Measurements from ENCODE around the gene SRR. TPM values are rescaled to one million over a fixed set of nuclear protein-coding genes. Genes with fewer than 3 reads are reported as not detected.

Gene SRR
- total and polyA plus RNA-seq, 9 of the 15 experiments (the other 6 are each of a cell fraction or from before 2014, with no cell fraction given), result 5.0 to 19.4 (median 7.9) TPM

DNA sequence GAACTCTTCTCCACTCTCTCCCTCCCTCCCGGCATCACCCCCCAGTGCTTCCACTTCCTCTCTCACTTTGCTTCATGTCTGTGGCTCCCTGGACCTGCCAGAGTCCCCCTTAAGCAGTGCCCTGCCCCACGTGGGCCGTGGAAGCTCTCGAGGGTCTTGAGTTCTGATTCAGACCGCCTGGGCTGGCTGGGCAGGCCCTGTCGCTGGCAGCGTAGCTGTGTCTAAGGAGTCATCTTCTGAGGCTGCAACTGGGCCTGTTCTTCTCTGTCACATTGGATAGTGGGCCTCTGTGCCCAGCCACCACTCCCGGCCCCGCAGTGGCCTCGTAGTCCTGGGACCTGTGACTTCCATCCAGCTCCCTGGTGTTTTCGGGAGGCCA is 66.5 kb downstream of the SRR start:
- ATAC-seq, result no peak
- CTCF ChIA-PET (ENCODE audit: low intra/inter-chr PET ratio), result interaction anchor here (1.3 kb wide), 1 partner anchor 46 kb away, joined by 7 read pairs; no protein-coding TSS in a partner anchor
- Histone ChIP-seq H3K4me1 (replicated peaks in 1 of 2; ENCODE audit: control insufficient read depth in 2 of 2, insufficient read depth in 2 of 2, low read length in 2 of 2) (peaks cover 0 to 7% of the 10 kb centered on the region in 2 experiments; a peak in 2 of 5 replicates), H3K79me2 (ENCODE audit: control insufficient read depth, insufficient read depth, low read length) (no peaks in the 10 kb centered on the region), H3K27me3 (ENCODE audit: control insufficient read depth in 2 of 2, insufficient read depth in 2 of 2, low read length in 2 of 2) (no peaks in the 10 kb centered on the region), H3K4me3 (no peak overlapping the region), H4K20me1 (replicated peaks; ENCODE audit: control insufficient read depth, insufficient read depth, low read length) (no peaks in the 10 kb centered on the region), H2AFZ (ENCODE audit: low read depth, low read length) (no peak overlapping the region), H3K9me3 (replicated peaks; ENCODE audit: control insufficient read depth, insufficient read depth, low read depth, low read length) (no peaks in the 10 kb centered on the region), H3K9me1 (ENCODE audit: control insufficient read depth, insufficient read depth, low read length) (no peaks in the 10 kb centered on the region), H3K27ac (ENCODE audit: extremely low read depth, low read depth, low read length) (no peak overlapping the region), H3K9ac (ENCODE audit: insufficient read depth in 1 of 2, low read depth in 2 of 2, low read length in 2 of 2) (peak overlapping the region in 1 of 2 experiments; percentile 68; a peak in 2 of 4 replicates), H3K4me2 (ENCODE audit: insufficient read depth, low read length) (no peak overlapping the region), H3K36me3 (ENCODE audit: control insufficient read depth, insufficient read depth, low read length) (no peaks in the 10 kb centered on the region)
- POLR2A ChIA-PET, result interaction anchor here (0.6 to 2.2 kb wide), 3 partner anchors 12 to 379 kb away, joined by 3 to 8 read pairs (median 4); partner anchors contain the start of gene CCDC92B
- no peak for DNase-seq (ENCODE audit: extremely low read depth in 1 of 4, low spot score in 3 of 4)
- WGBS (ENCODE audit: insufficient coverage, low coverage, missing lambda C conversion rate), result 82% methylated on average over 10 of the region's 11 CpGs
- no peak for FAIRE-seq
- no peak for TF ChIP-seq SRF (CRISPR knock-in tag; IDR thresholded peaks at IDR 0.05)
- no peak for TF ChIP-seq HEY1 (CRISPR knock-in tag; IDR thresholded peaks at IDR 0.05; ENCODE audit: borderline replicate concordance)
- no peak for TF ChIP-seq NFIC (IDR thresholded peaks at IDR 0.05)
- no peak for TF ChIP-seq KLF1 (tag; IDR thresholded peaks at IDR 0.05)
- TF ChIP-seq ZNF212 (CRISPR knock-in tag; IDR thresholded peaks at IDR 0.05), result no peak
- no peak for TF ChIP-seq MEIS2 (IDR thresholded peaks at IDR 0.05; ENCODE audit: partially characterized antibody)
- TF ChIP-seq, protein P1, sequence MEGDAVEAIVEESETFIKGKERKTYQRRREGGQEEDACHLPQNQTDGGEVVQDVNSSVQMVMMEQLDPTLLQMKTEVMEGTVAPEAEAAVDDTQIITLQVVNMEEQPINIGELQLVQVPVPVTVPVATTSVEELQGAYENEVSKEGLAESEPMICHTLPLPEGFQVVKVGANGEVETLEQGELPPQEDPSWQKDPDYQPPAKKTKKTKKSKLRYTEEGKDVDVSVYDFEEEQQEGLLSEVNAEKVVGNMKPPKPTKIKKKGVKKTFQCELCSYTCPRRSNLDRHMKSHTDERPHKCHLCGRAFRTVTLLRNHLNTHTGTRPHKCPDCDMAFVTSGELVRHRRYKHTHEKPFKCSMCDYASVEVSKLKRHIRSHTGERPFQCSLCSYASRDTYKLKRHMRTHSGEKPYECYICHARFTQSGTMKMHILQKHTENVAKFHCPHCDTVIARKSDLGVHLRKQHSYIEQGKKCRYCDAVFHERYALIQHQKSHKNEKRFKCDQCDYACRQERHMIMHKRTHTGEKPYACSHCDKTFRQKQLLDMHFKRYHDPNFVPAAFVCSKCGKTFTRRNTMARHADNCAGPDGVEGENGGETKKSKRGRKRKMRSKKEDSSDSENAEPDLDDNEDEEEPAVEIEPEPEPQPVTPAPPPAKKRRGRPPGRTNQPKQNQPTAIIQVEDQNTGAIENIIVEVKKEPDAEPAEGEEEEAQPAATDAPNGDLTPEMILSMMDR (IDR thresholded peaks at IDR 0.05 in 2 of 3, conservative IDR thresholded peaks at IDR 0.05 in 1 of 3; ENCODE audit: insufficient read depth in 2 of 3, low read depth in 1 of 3, low read length in 3 of 3), result no peak
- TF ChIP-seq NFXL1 (CRISPR knock-in tag; IDR thresholded peaks at IDR 0.05), result no peak
- no peak for TF ChIP-seq SRSF1 (IDR thresholded peaks at IDR 0.05; ENCODE audit: low read depth, low read length)
- TF ChIP-seq ZNF253 (CRISPR knock-in tag; conservative IDR thresholded peaks at IDR 0.05), result no peak
- no peak for TF ChIP-seq SIRT6 (IDR thresholded peaks at IDR 0.05; ENCODE audit: low read depth, low read length)
- no peak for TF ChIP-seq MTA1 (IDR thresholded peaks at IDR 0.05; ENCODE audit: borderline replicate concordance)
- no peak for TF ChIP-seq ATF1 (CRISPR knock-in tag; IDR thresholded peaks at IDR 0.05)
- no peak for TF ChIP-seq ATF1 (tag; IDR thresholded peaks at IDR 0.05)
- no peak for TF ChIP-seq HLTF (IDR thresholded peaks at IDR 0.05)
- no peak for TF ChIP-seq MYNN (IDR thresholded peaks at IDR 0.05)
- no peak for TF ChIP-seq MYNN (CRISPR knock-in tag; IDR thresholded peaks at IDR 0.05)
- TF ChIP-seq, protein P2, sequence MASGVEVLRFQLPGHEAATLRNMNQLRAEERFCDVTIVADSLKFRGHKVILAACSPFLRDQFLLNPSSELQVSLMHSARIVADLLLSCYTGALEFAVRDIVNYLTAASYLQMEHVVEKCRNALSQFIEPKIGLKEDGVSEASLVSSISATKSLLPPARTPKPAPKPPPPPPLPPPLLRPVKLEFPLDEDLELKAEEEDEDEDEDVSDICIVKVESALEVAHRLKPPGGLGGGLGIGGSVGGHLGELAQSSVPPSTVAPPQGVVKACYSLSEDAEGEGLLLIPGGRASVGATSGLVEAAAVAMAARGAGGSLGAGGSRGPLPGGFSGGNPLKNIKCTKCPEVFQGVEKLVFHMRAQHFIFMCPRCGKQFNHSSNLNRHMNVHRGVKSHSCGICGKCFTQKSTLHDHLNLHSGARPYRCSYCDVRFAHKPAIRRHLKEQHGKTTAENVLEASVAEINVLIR (CRISPR knock-in tag; IDR thresholded peaks at IDR 0.05), result no peak
- intact Hi-C loops (cut with micrococcal nuclease), result no loop called here
- in situ Hi-C loops (cut with MboI), result no loop called here
- no TSS peak for BruUV-seq (replicated peaks)
